ENCODE measurements around the gene WSCD1. TPM values are rescaled to one million over a fixed set of nuclear protein-coding genes. Genes with fewer than 3 reads are reported as not detected.

WSCD1 gene
- total and polyA plus RNA-seq, 8 donors, result 2.9 to 6.7 (median 4.4) TPM

- no peaks in the 10 kb centered on the region for H3K36me3 ChIP-seq
- intact Hi-C loops (cut with DNase I), result no loop called here
- no peaks in the 10 kb centered on the region for H3K4me1 ChIP-seq
- H3K27ac ChIP-seq, result no peak overlapping the region
- ATAC-seq (no peak), DNase-seq (no peak)
- peaks cover 0 to 3% of the 10 kb centered on the region in 2 donors for H3K9me3 ChIP-seq
- no peak for TF ChIP-seq CTCF (IDR thresholded peaks at IDR 0.05)
- H3K27me3 ChIP-seq, result no peaks in the 10 kb centered on the region
- no peak overlapping the region for H3K4me3 ChIP-seq
These were observed 37.6 kb downstream of the WSCD1 start for GRCh38 chr17:6107791-6108190.

GRCh38 chr17:6108382-6108781 is 38.2 kb downstream of the WSCD1 start:
- Histone ChIP-seq H3K27me3 (no peaks in the 10 kb centered on the region), H3K4me1 (no peaks in the 10 kb centered on the region), H3K36me3 (no peaks in the 10 kb centered on the region), H3K27ac (no peak overlapping the region), H3K9me3 (peaks cover 0 to 3% of the 10 kb centered on the region in 2 donors), H3K4me3 (no peak overlapping the region)
- TF ChIP-seq CTCF (IDR thresholded peaks at IDR 0.05), result no peak
- intact Hi-C loops (cut with DNase I), result no loop called here
- ATAC-seq, result no peak
- DNase-seq, result no peak

GRCh38 chr17:6108987-6109386 is 38.8 kb downstream of the WSCD1 start:
- no peak for TF ChIP-seq CTCF (IDR thresholded peaks at IDR 0.05)
- intact Hi-C loops (cut with DNase I), result no loop called here
- Histone ChIP-seq H3K4me3 (no peak overlapping the region), H3K27ac (no peak overlapping the region), H3K9me3 (peaks cover 0 to 3% of the 10 kb centered on the region in 2 donors), H3K4me1 (no peaks in the 10 kb centered on the region), H3K27me3 (no peaks in the 10 kb centered on the region), H3K36me3 (no peaks in the 10 kb centered on the region)
- no peak for ATAC-seq
- no peak for DNase-seq

GRCh38 chr17:6109536-6109935 is 39.4 kb downstream of the WSCD1 start:
- no peak for TF ChIP-seq CTCF (IDR thresholded peaks at IDR 0.05)
- DNase-seq, result no peak
- no peaks in the 10 kb centered on the region for H3K4me1 ChIP-seq
- ATAC-seq, result no peak
- peaks cover 0 to 3% of the 10 kb centered on the region in 2 donors for H3K9me3 ChIP-seq
- no peak overlapping the region for H3K4me3 ChIP-seq
- H3K27ac ChIP-seq, result no peak overlapping the region
- intact Hi-C loops (cut with DNase I), result no loop called here
- H3K27me3 ChIP-seq, result no peaks in the 10 kb centered on the region
- no peaks in the 10 kb centered on the region for H3K36me3 ChIP-seq

- DNase-seq, result no peak
- no peak for ATAC-seq
- Histone ChIP-seq H3K36me3 (no peaks in the 10 kb centered on the region), H3K9me3 (peaks cover 0 to 3% of the 10 kb centered on the region in 2 donors), H3K27me3 (no peaks in the 10 kb centered on the region), H3K4me3 (no peak overlapping the region), H3K27ac (no peak overlapping the region), H3K4me1 (no peaks in the 10 kb centered on the region)
- intact Hi-C loops (cut with DNase I), result no loop called here
- no peak for TF ChIP-seq CTCF (IDR thresholded peaks at IDR 0.05)
These were observed 39.9 kb downstream of the WSCD1 start for GRCh38 chr17:6110088-6110487.
